ENCODE data around the gene CCDC170.

GRCh38 chr6:151665329-151665728 is 171.5 kb downstream of the CCDC170 start:
- no peak for TF ChIP-seq SPI1 (IDR thresholded peaks at IDR 0.05; ENCODE audit: borderline replicate concordance, low read depth)
- TF ChIP-seq, protein P1, sequence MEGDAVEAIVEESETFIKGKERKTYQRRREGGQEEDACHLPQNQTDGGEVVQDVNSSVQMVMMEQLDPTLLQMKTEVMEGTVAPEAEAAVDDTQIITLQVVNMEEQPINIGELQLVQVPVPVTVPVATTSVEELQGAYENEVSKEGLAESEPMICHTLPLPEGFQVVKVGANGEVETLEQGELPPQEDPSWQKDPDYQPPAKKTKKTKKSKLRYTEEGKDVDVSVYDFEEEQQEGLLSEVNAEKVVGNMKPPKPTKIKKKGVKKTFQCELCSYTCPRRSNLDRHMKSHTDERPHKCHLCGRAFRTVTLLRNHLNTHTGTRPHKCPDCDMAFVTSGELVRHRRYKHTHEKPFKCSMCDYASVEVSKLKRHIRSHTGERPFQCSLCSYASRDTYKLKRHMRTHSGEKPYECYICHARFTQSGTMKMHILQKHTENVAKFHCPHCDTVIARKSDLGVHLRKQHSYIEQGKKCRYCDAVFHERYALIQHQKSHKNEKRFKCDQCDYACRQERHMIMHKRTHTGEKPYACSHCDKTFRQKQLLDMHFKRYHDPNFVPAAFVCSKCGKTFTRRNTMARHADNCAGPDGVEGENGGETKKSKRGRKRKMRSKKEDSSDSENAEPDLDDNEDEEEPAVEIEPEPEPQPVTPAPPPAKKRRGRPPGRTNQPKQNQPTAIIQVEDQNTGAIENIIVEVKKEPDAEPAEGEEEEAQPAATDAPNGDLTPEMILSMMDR (IDR thresholded peaks at IDR 0.05; ENCODE audit: insufficient read depth, low read length), result no peak

Data from HL-60 (cell line).